Erythroblast (primary cell): ENCODE results near the gene ERBB4.

Experiments
- GATA1 ChIP-seq: IDR thresholded peaks from 2 replicates; pipeline ENCODE4 v1.6.1; 2011; ENCODE audit warnings: low read depth, mild to moderate bottlenecking, control low read depth, low read length, moderate library complexity
- POLR2A ChIP-seq: IDR thresholded peaks from 2 replicates; pipeline ENCODE4 v1.6.1; 2011; ENCODE audit warnings: mild to moderate bottlenecking, low read length

DNA sequence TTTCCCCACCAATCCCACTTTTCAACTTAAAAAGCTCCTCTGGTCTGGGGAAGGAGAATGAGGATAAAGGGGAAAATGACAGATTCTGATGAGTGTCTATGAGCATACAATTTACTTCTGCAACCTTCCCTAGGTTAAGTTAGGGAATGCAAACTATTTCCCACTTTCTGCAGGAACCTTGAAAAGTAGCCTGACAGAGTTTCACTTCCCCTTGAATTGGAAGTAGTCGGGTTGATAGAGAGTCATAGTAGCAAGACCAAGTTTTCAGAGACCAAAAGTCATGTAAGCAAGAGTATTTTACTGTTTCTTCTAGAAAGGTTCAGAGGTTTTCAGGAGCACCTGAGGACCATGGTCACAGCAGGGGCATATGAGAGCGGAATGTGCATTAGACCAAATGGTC, 1167.1 kb downstream of the ERBB4 start:
- no peak for TF ChIP-seq POLR2A
- no peak for TF ChIP-seq GATA1
